Caco-2 (cell line): ENCODE results near the gene CIB1. TPM values are rescaled to one million over a fixed set of nuclear protein-coding genes. Genes with fewer than 3 reads are reported as not detected.
"Not testable (repeated sequence)": the region's sequence is repeated elsewhere in the genome, so short reads cannot be mapped to it uniquely, and the experiment has no call there.

Experiments
- BruUV-seq: library from RNA; stranded (reverse); fragments of 400-500 nt; replicated peaks from 2 replicates; lab custom pipeline; 2021; lab: Mats Ljungman, UMichigan
- CTCF ChIA-PET: fragments of 300-600 bp; sonication (Branson Sonifier 250); formaldehyde crosslinking; loops from one replicate; lab custom pipeline; 2022; ENCODE audit warnings: antibody characterized with exemption; lab: Charles Lee
- POLR2A ChIA-PET: fragments of 300-600 bp; sonication (Branson Sonifier 250); formaldehyde crosslinking; loops from one replicate; lab custom pipeline; 2022; ENCODE audit warnings: antibody characterized with exemption; lab: Charles Lee
- DNase-seq, 2 experiments: peaks; one replicate each; pipeline versions ENCODE4 v3.0.0 to v3.0.0-alpha.2; 2020 to 2022
- H3K27me3 ChIP-seq: replicated peaks from 2 replicates; pipeline ENCODE4 v1.6.0; 2011; ENCODE audit warnings: low read length; ENCODE audit not compliant: control insufficient read depth, insufficient read depth
- H3K36me3 ChIP-seq: 2 replicates; pipeline ENCODE4 v1.5.1; 2011; ENCODE audit warnings: low read length; ENCODE audit not compliant: control insufficient read depth, insufficient read depth
- H3K4me1 ChIP-seq: fragments of 250-450 bp; sonication (Bioruptor Pico); 2 replicates; pipeline ENCODE4 v1.5.1; 2020; ENCODE audit warnings: mild to moderate bottlenecking
- H3K4me3 ChIP-seq: 2 replicates; pipeline ENCODE4 v1.5.1; 2011; ENCODE audit warnings: low read depth, mild to moderate bottlenecking, control low read depth, low read length
- H3K9me3 ChIP-seq: fragments of 250-450 bp; sonication (Bioruptor Pico); 2 replicates; pipeline ENCODE4 v1.5.1; 2020; ENCODE audit warnings: mild to moderate bottlenecking, moderate library complexity
- H3K27ac Mint-ChIP-seq: one replicate; pipeline ENCODE4 v1.8.0; 2022; ENCODE audit warnings: mixed read lengths; ENCODE audit not compliant: unreplicated experiment
- H3K27me3 Mint-ChIP-seq: one replicate; pipeline ENCODE4 v1.8.0; 2022; ENCODE audit warnings: mixed read lengths; ENCODE audit not compliant: insufficient read depth, unreplicated experiment
- H3K36me3 Mint-ChIP-seq: one replicate; pipeline ENCODE4 v1.8.0; 2022; ENCODE audit warnings: mild to moderate bottlenecking, mixed read lengths; ENCODE audit not compliant: insufficient read depth, unreplicated experiment
- H3K4me1 Mint-ChIP-seq: one replicate; pipeline ENCODE4 v1.8.0; 2022; ENCODE audit warnings: low read depth, mixed read lengths; ENCODE audit not compliant: unreplicated experiment
- H3K4me3 Mint-ChIP-seq: one replicate; pipeline ENCODE4 v1.8.0; 2022; ENCODE audit warnings: mild to moderate bottlenecking, moderate library complexity, mixed read lengths; ENCODE audit not compliant: unreplicated experiment
- H3K9me3 Mint-ChIP-seq: one replicate; pipeline ENCODE4 v1.8.0; 2022; ENCODE audit warnings: mixed read lengths; ENCODE audit not compliant: unreplicated experiment
- CTCF ChIP-seq, 2 experiments: fragments of 200-600 bp in 1 of 2; IDR thresholded peaks; 1 replicate in 1 of 2; 2 replicates in 1 of 2; pipeline versions ENCODE4 v1.5.1 to v1.8.0; 2011 to 2022; ENCODE audit warnings: antibody characterized with exemption in 1 of 2, control low read depth in 1 of 2, inconsistent platforms in 1 of 2, low read depth in 1 of 2, low read length in 1 of 2, mild to moderate bottlenecking in 1 of 2, moderate library complexity in 1 of 2; ENCODE audit not compliant: insufficient read depth in 1 of 2, severe bottlenecking in 1 of 2, unreplicated experiment in 1 of 2
- intact Hi-C: fragments of 100-400 bp; cut with micrococcal nuclease; formaldehyde crosslinking; loops from one replicate; pipeline ENCODE4 v1.10.0; 2022; ENCODE audit not compliant: unreplicated experiment
- total RNA-seq: library from RNA; stranded (reverse); gene quantifications from 2 replicates; pipeline ENCODE4 v1.2.3, GENCODE V29; 2022

Gene CIB1
- total RNA-seq, 1 experiment from 2014 or later, result 37.7 TPM

GRCh38 chr15:90264671-90265070 is 30.9 kb upstream of the CIB1 start:
- H3K4me3 ChIP-seq, result peak overlapping the region; percentile 64
- H3K36me3 ChIP-seq, result no peaks in the 10 kb centered on the region
- TF ChIP-seq CTCF (IDR thresholded peaks at IDR 0.05; ENCODE audit: insufficient read depth in 1 of 2, low read depth in 1 of 2, low read length in 1 of 2, severe bottlenecking in 1 of 2, unreplicated experiment in 1 of 2), result no peak
- BruUV-seq, result no TSS peak
- intact Hi-C loops, result loop anchor here (1.0 kb wide), 1 partner anchor 30 kb away; the partner anchor contains the start of gene GDPGP1
- no peaks in the 10 kb centered on the region for H3K27me3 Mint-ChIP-seq
- peak in 1 of 2 experiments; percentile 5 for DNase-seq
- CTCF ChIA-PET, result interaction anchor here (1.1 kb wide), 1 partner anchor 29 kb away, joined by 5 read pairs; no protein-coding TSS in a partner anchor
- no peaks in the 10 kb centered on the region for H3K9me3 Mint-ChIP-seq
- H3K4me1 Mint-ChIP-seq, result peaks cover 15% of the 10 kb centered on the region
- H3K9me3 ChIP-seq, result no peaks in the 10 kb centered on the region
- peaks cover 32% of the 10 kb centered on the region for H3K36me3 Mint-ChIP-seq
- peak overlapping the region; percentile 97 for H3K27ac Mint-ChIP-seq
- POLR2A ChIA-PET, result no interaction called here
- H3K4me1 ChIP-seq, result peaks cover 11% of the 10 kb centered on the region; the same call in 1 of the 2 replicates
- H3K4me3 Mint-ChIP-seq, result peak overlapping the region; percentile 95
- no peaks in the 10 kb centered on the region for H3K27me3 ChIP-seq

GRCh38 chr15:90262426-90262825 is 28.7 kb upstream of the CIB1 start:
- POLR2A ChIA-PET, result no interaction called here
- no peaks in the 10 kb centered on the region for H3K4me1 Mint-ChIP-seq
- Histone ChIP-seq H3K4me1 (peaks cover 7% of the 10 kb centered on the region; the same call in 1 of the 2 replicates), H3K27me3 (no peaks in the 10 kb centered on the region), H3K9me3 (no peaks in the 10 kb centered on the region), H3K36me3 (no peaks in the 10 kb centered on the region), H3K4me3 (no peak overlapping the region)
- no peaks in the 10 kb centered on the region for H3K27me3 Mint-ChIP-seq
- TF ChIP-seq CTCF (IDR thresholded peaks at IDR 0.05; ENCODE audit: insufficient read depth in 1 of 2, low read depth in 1 of 2, low read length in 1 of 2, severe bottlenecking in 1 of 2, unreplicated experiment in 1 of 2), result no peak
- intact Hi-C loops, result no loop called here
- no peak for DNase-seq
- BruUV-seq, result no TSS peak
- H3K27ac Mint-ChIP-seq, result no peak overlapping the region
- no peak overlapping the region for H3K4me3 Mint-ChIP-seq
- CTCF ChIA-PET, result no interaction called here
- no peaks in the 10 kb centered on the region for H3K9me3 Mint-ChIP-seq
- peaks cover 15% of the 10 kb centered on the region for H3K36me3 Mint-ChIP-seq

GRCh38 chr15:90261811-90262210 is 28.1 kb upstream of the CIB1 start:
- no peak for TF ChIP-seq CTCF (IDR thresholded peaks at IDR 0.05; ENCODE audit: insufficient read depth in 1 of 2, low read depth in 1 of 2, low read length in 1 of 2, severe bottlenecking in 1 of 2, unreplicated experiment in 1 of 2)
- H3K4me3 ChIP-seq, result no peak overlapping the region
- no peaks in the 10 kb centered on the region for H3K36me3 ChIP-seq
- BruUV-seq, result no TSS peak
- Mint-ChIP-seq H3K27me3 (no peaks in the 10 kb centered on the region), H3K36me3 (peaks cover 15% of the 10 kb centered on the region), H3K27ac (no peak overlapping the region), H3K4me1 (no peaks in the 10 kb centered on the region), H3K4me3 (no peak overlapping the region), H3K9me3 (no peaks in the 10 kb centered on the region)
- intact Hi-C loops, result no loop called here
- H3K9me3 ChIP-seq, result no peaks in the 10 kb centered on the region
- H3K27me3 ChIP-seq, result no peaks in the 10 kb centered on the region
- H3K4me1 ChIP-seq, result 0 out of 2 replicates have a peak, but pooled peaks cover 3% of the 10 kb centered on the region
- ChIA-PET POLR2A (no interaction called here), CTCF (no interaction called here)
- DNase-seq, result no peak

GRCh38 chr15:90260731-90261130 is 27.0 kb upstream of the CIB1 start:
- H3K9me3 Mint-ChIP-seq, H3K27ac Mint-ChIP-seq, H3K4me1 Mint-ChIP-seq, intact Hi-C loops, BruUV-seq, H3K9me3 ChIP-seq, DNase-seq, H3K4me1 ChIP-seq, H3K36me3 Mint-ChIP-seq, H3K27me3 Mint-ChIP-seq, H3K4me3 ChIP-seq, H3K4me3 Mint-ChIP-seq, H3K36me3 ChIP-seq, H3K27me3 ChIP-seq: not testable (repeated sequence)
- ChIA-PET CTCF (interaction anchor here (0.6 kb wide), 1 partner anchor 17 kb away, joined by 3 read pairs; no protein-coding TSS in a partner anchor), POLR2A (interaction anchor here (0.6 kb wide), 1 partner anchor 240 kb away, joined by 3 read pairs; no protein-coding TSS in a partner anchor)
